Mesothelial cell of epicardium (in vitro differentiated cells): ENCODE data around the gene GP1BA. TPM values are rescaled to one million over a fixed set of nuclear protein-coding genes. Genes with fewer than 3 reads are reported as not detected.
"Not testable (repeated sequence)": the region's sequence is repeated elsewhere in the genome, so short reads cannot be mapped to it uniquely, and the experiment has no call there.

Experiments
- DNase-seq, 2 experiments: peaks; one replicate each; pipeline ENCODE4 v3.0.0; 2021; ENCODE audit warnings: low spot score in 2 of 2; ENCODE audit not compliant: unreplicated experiment in 2 of 2
- H3K27ac Mint-ChIP-seq: 2 replicates; pipeline ENCODE4 v1.8.0; 2021; ENCODE audit warnings: mixed read lengths
- H3K27me3 Mint-ChIP-seq: 2 replicates; pipeline ENCODE4 v1.8.0; 2021; ENCODE audit warnings: low read depth, mixed read lengths
- H3K36me3 Mint-ChIP-seq: 2 replicates; pipeline ENCODE4 v1.8.0; 2021; ENCODE audit warnings: mixed read lengths
- H3K4me1 Mint-ChIP-seq: 2 replicates; pipeline ENCODE4 v1.8.0; 2021; ENCODE audit warnings: mixed read lengths
- H3K4me3 Mint-ChIP-seq: 2 replicates; pipeline ENCODE4 v1.8.0; 2021; ENCODE audit warnings: mild to moderate bottlenecking, moderate library complexity, mixed read lengths
- H3K9me3 Mint-ChIP-seq: 2 replicates; pipeline ENCODE4 v1.8.0; 2021; ENCODE audit warnings: mixed read lengths
- total RNA-seq: library from RNA; stranded (reverse); gene quantifications from 3 replicates; pipeline ENCODE4 v1.2.1, GENCODE V29; 2021
- TF ChIP-seq, protein P1 (sequence below): fragments of 200-600 bp; sonication (generic); IDR thresholded peaks from one replicate; pipeline ENCODE4 v1.5.0; 2021; ENCODE audit warnings: antibody characterized with exemption; ENCODE audit not compliant: unreplicated experiment

GP1BA gene
- total RNA-seq, 1 donor from 2014 or later: not detected

DNA sequence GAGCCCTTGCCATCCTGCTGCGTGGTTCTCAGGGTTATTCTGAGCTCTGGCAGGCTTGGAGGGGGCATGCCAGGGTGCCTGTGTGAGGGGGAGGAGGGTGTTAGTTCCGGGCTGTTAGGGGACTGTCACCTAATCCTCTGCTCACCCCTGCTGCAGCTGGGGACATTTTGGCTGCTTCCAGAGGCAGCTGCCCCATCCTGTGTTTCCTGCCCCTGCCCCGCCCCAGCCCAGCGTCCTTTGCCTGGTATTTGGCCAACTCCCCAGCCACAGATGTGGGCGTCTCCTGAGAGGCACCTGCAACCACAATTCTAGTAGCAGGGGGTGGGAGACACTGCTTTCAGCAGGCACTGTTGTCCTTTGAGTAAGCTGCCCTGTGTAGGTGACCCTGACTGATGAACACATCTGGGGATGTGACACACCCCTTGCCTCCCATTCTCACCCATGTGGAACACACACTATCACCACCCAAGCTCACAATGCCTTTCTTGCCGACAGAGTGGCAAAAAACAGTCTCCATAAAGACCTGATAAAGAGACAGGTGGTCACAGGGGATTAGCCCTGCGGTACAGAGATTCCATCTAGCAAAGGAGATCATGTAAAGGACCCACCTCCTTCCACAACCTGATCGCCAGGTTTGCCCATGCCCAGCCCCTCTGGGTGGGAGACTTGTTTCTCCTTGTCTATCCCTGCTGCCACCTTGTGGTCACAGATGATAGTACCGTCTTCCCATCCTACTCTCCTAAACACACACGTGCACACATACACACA is 28.8 kb upstream of the GP1BA start, which contains the start of gene CHRNE:
Gene CHRNE (minus strand): TSS at position 48 of the 768 bp plus-strand sequence. CDS start 35 bp downstream, at position 13.
- peak; percentile 59 to 78 for DNase-seq
- no peak within 1 kb of the TSS for H3K4me3 Mint-ChIP-seq

DNA sequence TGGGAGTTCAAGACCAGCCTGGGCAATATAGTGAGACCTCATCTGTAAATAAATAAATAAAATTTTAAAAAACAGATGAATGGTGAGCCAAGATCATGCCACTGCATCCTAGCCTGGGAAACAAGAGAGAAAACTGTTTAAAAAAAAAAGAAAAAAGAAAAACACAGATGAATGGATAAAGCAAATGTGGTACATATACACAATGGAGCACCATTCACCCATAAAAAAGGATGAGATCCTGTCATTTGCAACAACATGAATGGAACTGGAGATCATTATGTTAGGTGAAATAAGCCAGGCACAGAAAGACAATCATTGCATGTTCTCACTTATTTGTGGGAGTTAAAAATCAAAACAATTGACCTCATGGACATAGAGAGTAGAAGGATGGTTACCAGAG is 25.4 kb upstream of the GP1BA start:
- not testable (repeated sequence) for H3K4me3 Mint-ChIP-seq, H3K27ac Mint-ChIP-seq, H3K27me3 Mint-ChIP-seq, DNase-seq, H3K36me3 Mint-ChIP-seq, H3K9me3 Mint-ChIP-seq
- H3K4me1 Mint-ChIP-seq: peaks cover 19% of the 10 kb centered on the region

More for the DNA sequence above, 28.8 kb upstream of the GP1BA start, which contains the start of gene CHRNE:
- Mint-ChIP-seq H3K27me3 (no peaks in the 10 kb centered on the region), H3K27ac (peak within 1 kb of the TSS; percentile 10), H3K9me3 (no peaks in the 10 kb centered on the region), H3K36me3 (peaks cover 6% of the 10 kb centered on the region), H3K4me1 (peaks cover 13% of the 10 kb centered on the region)
- TF ChIP-seq, protein P1, sequence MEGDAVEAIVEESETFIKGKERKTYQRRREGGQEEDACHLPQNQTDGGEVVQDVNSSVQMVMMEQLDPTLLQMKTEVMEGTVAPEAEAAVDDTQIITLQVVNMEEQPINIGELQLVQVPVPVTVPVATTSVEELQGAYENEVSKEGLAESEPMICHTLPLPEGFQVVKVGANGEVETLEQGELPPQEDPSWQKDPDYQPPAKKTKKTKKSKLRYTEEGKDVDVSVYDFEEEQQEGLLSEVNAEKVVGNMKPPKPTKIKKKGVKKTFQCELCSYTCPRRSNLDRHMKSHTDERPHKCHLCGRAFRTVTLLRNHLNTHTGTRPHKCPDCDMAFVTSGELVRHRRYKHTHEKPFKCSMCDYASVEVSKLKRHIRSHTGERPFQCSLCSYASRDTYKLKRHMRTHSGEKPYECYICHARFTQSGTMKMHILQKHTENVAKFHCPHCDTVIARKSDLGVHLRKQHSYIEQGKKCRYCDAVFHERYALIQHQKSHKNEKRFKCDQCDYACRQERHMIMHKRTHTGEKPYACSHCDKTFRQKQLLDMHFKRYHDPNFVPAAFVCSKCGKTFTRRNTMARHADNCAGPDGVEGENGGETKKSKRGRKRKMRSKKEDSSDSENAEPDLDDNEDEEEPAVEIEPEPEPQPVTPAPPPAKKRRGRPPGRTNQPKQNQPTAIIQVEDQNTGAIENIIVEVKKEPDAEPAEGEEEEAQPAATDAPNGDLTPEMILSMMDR: peak; percentile 80

DNA sequence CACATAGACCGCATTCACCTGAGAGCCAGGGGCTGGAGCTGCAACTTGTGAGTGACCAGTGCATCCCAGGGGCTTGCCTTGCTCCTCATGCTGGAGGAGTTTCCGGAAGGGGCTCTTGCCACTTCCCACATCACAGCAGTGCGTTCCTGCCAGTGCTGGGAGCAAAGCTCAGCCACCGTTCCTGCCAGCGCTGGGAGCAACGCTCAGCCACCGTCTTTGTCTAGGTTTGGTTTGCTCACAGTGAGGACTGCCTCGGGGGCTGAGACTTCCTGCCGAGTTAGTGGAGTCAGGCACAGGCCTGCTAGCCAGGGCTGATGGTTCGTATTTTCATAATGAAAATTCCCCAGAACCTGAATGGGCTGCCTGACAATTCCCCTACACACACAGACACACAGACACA is 23.8 kb upstream of the GP1BA start:
- peaks cover 17% of the 10 kb centered on the region for H3K4me1 Mint-ChIP-seq
- TF ChIP-seq, protein P1: no peak
- no peak for DNase-seq

DNA sequence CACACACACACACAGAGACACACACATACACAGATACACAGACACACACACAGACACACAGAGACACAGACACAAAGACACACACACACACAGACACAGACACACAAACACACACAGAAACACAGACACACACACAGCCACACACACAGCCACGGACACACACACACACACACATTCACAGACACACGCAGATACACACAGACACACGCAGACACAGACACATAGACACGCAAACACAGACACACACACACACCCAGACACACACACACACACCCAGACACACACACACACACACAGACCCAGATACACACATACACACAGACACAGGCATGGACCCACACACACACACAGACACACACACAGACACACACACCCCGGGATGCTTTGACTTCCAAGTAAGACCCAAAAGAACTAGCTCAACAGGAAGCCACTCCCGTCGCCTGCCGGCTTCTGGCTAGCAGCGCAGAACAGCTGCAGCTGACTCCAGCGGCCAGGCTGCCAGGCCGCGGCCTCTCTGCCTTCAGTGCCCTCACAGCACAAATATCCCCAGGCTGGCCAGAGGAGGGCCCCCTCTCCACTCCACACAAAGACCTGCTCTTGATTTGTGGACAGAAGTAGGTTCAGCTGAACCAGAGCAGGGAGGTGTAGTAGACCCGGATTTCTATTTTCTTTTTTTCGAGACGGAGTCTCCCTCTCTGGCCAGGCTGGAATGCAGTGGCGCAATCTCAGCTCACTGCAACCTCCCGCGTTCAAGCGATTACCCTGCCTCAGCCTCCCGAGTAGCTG is 23.2 kb upstream of the GP1BA start:
- Mint-ChIP-seq H3K4me1 (peaks cover 13% of the 10 kb centered on the region), H3K36me3 (no peaks in the 10 kb centered on the region), H3K9me3 (no peaks in the 10 kb centered on the region), H3K27me3 (no peaks in the 10 kb centered on the region), H3K4me3 (no peak overlapping the region), H3K27ac (no peak overlapping the region)
- TF ChIP-seq, protein P1: peak; percentile 48
- DNase-seq: peak in 1 of 2 experiments; percentile 73

More for the DNA sequence above, 23.8 kb upstream of the GP1BA start:
- Mint-ChIP-seq H3K27ac (no peak overlapping the region), H3K27me3 (no peaks in the 10 kb centered on the region), H3K9me3 (no peaks in the 10 kb centered on the region), H3K4me3 (no peak overlapping the region), H3K36me3 (peaks cover 2% of the 10 kb centered on the region)

DNA sequence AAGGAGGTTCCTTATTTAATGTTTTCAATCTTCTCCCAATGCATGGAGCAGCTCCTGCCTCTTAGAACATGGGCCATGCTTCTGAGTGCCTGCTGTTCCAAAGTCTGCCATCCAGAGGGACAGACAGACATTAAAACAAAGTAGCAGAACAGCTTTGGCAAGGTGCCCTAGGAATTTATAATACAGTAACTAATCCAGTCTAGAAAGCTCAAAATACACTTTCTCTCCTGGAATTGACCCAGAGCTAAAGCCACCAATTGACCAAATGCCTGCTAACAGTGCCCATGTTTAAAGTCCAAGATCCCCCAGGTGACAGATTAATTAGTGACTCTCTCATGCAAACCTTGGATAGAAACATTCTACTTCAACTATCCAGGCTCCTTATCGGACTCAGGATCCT is 18.1 kb upstream of the GP1BA start:
- Mint-ChIP-seq H3K36me3 (no peaks in the 10 kb centered on the region), H3K27ac (peak overlapping the region; percentile 22), H3K9me3 (no peaks in the 10 kb centered on the region), H3K27me3 (no peaks in the 10 kb centered on the region), H3K4me1 (peaks cover 17% of the 10 kb centered on the region), H3K4me3 (no peak overlapping the region)
- no peak for DNase-seq
- TF ChIP-seq, protein P1: no peak

DNA sequence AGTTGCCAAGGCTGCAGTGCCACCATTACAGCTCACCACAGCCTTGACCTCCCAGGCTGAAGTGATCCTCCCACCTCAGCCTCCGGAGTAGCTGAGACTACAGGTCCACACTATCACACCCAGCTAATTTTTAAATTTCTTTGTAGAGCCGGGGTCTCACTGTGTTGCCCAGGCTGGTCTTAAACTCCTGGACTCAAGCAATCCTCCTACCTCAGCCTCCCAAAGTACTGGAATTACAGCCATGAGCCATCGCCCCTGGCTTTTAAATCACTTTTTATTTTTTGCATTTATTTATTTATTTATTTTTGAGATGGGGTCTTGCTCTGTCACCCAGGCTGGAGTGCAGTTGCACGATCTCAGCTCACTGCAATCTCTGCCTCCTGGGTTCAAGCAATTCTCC is 17.5 kb upstream of the GP1BA start:
- not testable (repeated sequence) for DNase-seq, H3K4me3 Mint-ChIP-seq, H3K36me3 Mint-ChIP-seq, H3K27me3 Mint-ChIP-seq, H3K9me3 Mint-ChIP-seq, H3K27ac Mint-ChIP-seq
- H3K4me1 Mint-ChIP-seq: peaks cover 18% of the 10 kb centered on the region
